HepG2 (cell line): ENCODE measurements around the gene AFAP1.

ENCODE experiments used
- ARID2 ChIP-seq: sonication (generic); formaldehyde crosslinking; IDR thresholded peaks from 2 replicates; pipeline ENCODE4 v1.8.1; 2022; ENCODE audit warnings: mild to moderate bottlenecking, missing genetic modification reagents, borderline replicate concordance
- CBX2 ChIP-seq, 2 experiments: fragments of 200-600 bp in 1 of 2; sonication (generic); formaldehyde crosslinking in 1 of 2; IDR thresholded peaks; 2 replicates each; pipeline versions ENCODE4 v1.7.0 to v1.8.1; 2018 to 2022; ENCODE audit warnings: low read depth in 2 of 2, low read length in 1 of 2, mild to moderate bottlenecking in 1 of 2, missing genetic modification reagents in 1 of 2
- CTCF ChIP-seq: sonication (generic); formaldehyde crosslinking; IDR thresholded peaks from 2 replicates; pipeline ENCODE4 v1.5.0; 2020; ENCODE audit warnings: mild to moderate bottlenecking, missing genetic modification reagents, moderate library complexity
- MEIS1 ChIP-seq: sonication (generic); formaldehyde crosslinking; IDR thresholded peaks from 2 replicates; pipeline ENCODE4 v1.9.0; 2021; ENCODE audit warnings: mild to moderate bottlenecking, missing genetic modification reagents, moderate library complexity, borderline replicate concordance
- ZBTB1 ChIP-seq: sonication (generic); formaldehyde crosslinking; IDR thresholded peaks from 2 replicates; pipeline ENCODE4 v1.4.0; 2020; ENCODE audit warnings: missing genetic modification reagents, borderline replicate concordance
- ZNF629 ChIP-seq: sonication (generic); formaldehyde crosslinking; conservative IDR thresholded peaks from 2 replicates; pipeline ENCODE4 v1.5.0; 2020; ENCODE audit warnings: missing genetic modification reagents

GRCh38 chr4:7902101-7902553 is 37.5 kb downstream of the AFAP1 start:
- TF ChIP-seq CTCF (CRISPR knock-in tag) (no peak), ARID2 (CRISPR knock-in tag) (no peak), ZNF629 (CRISPR knock-in tag) (no peak), CBX2 (IDR thresholded peaks at IDR 0.05; ENCODE audit: low read depth, low read length) (no peak), CBX2 (CRISPR knock-in tag; IDR thresholded peaks at IDR 0.05; ENCODE audit: low read depth) (no peak), MEIS1 (CRISPR knock-in tag) (no peak), ZBTB1 (CRISPR knock-in tag) (no peak)
